GM18909 (cell line): ENCODE data around the gene FHOD3.

Experiments used
- ATAC-seq: cut with Tn5 transposase; IDR thresholded peaks from one replicate; pipeline ENCODE4 v1.9.1; 2021; ENCODE audit warnings: mild to moderate bottlenecking; ENCODE audit not compliant: unreplicated experiment, poor library complexity

Gene FHOD3

DNA sequence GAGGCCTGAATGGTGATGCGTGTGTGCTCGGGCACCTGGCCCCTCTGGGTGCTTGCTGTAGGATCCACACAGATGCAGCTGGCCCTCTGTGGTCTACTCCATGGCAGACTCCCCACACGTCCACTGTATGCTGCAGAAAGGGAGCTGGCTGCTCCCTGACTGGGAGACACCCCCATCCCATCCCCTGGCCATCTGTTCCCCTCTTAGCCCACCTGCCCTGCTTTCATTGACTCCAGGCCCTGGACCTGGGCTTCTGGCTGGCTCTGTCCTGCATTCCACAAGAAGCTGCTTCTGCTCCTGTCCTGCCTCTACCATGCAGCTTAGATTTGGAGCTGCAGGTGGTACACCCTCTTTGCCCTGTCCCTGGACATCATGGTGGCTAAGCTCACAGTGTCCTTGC lies 80.1 kb downstream of the FHOD3 start:
- no peak for ATAC-seq

DNA sequence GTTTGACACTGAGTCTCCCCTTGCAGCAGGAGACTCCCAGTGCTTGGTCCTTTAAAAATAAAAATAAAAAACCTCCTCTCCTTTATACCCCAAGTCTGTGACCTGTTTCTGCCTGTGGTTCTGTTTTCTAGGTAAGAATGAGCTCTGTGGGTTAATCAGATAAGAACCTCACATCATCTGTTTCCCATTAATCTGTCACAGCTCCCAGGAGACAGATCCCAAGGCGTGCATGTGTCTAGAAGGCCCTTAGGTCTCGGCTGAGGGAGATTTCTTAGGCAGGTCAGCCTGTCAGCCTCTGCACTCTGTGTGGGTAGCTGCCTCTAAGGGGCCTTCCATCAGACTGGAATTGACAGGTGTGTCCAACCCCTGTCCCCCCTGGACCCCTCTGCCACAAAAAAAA lies 80.7 kb downstream of the FHOD3 start:
- no peak for ATAC-seq

DNA sequence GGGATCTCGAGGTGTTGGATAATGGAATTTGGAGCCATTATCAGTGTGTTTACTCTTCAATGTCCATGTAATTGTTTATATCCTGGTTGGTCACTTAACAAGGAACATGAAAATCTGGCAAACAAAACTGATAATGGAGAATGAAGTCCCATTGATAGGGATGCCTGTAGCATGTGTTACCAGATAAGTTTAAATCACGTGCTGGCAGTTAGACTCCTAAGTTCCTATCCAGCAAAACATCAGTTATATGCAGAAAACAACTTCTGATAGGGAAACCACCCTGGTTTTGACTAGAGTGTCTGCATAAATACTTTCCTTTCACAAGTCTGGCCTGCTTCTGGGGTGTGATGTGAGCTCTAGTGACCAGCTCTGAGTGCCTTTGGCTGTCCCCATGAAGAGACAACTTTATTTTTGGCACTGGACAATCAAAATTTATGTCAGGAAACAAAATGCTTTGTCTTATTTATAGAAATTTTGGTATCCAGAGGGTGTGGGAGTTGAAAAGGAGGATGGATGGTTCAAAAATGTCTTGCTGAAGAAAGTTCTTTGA lies 82.0 kb downstream of the FHOD3 start:
- ATAC-seq, result no peak

DNA sequence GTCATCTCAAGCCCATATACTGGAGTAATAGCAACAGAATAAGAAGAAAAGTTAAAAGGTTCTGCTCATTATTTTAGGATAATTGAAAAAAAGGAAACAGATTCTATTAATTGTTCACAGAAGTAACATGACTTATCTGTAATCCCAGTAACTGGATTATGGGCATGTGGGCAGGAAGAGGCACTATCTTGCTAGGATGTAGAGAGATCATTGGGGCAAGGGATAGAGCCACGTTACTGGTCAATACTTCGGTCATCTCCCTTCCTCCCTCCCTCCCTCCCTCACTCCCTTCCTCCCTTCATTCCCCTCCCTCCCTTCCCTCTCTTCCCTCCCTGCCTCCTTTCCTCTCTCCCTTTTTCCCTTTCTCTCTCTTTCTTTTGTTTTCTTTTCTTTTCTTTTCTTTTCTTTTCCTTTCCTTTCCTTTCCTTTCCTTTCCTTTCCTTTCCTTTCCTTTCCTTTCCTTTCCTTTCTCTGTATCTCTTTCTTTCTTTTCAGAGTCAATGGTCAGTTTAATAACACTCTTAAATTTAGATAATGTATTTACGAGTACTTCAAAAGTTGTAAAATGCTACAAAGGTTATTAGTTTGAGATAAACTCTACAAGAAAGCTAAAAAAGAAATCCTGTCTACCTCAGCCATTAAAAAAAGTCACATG lies 82.8 kb downstream of the FHOD3 start:
- ATAC-seq, result no peak

DNA sequence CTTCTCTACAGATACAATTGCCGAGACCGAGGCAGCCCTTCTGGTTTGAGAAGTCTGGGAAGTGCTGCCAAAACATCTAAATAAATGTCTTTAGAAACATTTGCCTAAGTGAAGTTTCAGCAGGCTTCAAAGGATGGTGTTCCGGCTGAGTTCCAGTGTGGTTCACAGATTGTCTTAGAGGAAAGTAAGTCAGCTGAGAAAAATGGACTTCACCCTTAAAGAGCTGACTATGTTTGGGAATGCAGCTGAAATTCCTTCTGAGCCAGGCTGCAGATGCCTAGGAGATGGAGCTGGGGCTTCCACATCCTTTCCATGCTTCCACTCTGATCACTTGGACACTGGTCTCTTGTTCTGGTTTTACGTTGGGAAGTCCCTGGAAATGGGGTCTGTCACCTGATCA lies 83.6 kb downstream of the FHOD3 start:
- ATAC-seq, result no peak

DNA sequence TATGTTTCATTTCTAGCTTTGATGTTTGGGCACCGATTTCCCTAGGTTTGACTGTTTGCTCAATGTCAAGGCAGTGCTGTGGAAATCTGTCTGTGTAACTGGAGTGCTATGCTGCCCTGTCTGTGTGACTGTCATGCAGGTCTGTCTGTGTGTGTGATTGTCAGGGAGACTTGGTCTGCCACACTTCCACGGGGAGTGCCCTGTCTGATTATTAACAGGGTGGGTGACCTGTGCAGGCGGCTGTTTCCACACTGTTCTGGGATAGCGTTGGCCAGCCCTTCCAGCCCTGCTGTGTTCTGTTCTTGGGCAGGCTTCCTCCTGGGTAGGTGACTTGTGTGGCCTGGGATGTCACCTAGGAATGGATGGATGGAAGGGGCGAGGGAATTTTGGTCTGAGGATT lies 85.3 kb downstream of the FHOD3 start:
- ATAC-seq, result no peak

DNA sequence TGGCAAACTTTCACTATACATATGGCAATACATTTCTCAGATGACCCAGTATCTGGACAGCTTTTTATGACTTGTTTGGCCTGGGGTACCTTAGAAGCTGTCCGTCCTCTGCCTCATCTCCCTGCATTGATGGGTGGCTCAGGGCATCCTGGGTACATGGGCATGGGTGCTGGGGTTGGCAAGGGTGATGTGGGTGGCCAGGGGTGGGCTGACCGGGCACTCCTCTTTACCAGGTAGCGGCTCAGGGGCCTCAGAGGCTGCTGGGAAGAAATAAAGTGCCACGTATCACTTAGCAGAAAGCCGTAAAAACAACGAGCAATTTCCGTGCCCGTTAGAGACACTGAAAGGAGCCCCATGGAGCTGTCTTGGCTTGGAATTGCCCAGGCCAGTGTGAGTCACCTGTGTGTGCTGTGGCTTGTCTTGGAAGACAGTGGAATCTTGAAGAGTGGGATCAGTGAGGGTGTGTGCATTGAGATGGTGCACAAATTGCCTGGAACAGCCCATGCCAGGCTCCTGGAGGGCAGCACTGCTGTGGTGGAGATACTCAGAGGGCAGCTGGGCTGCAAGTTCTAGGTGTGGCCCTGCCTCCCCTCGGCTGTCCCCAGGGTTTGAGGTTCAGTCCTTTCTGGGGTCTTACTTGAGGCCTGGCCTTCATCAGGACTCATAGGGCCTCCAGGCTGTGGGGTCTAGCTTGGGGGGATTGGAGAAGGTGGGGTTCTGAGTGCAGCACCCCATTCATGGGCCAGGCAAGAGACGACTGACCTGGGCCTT lies 88.8 kb downstream of the FHOD3 start:
- no peak for ATAC-seq

DNA sequence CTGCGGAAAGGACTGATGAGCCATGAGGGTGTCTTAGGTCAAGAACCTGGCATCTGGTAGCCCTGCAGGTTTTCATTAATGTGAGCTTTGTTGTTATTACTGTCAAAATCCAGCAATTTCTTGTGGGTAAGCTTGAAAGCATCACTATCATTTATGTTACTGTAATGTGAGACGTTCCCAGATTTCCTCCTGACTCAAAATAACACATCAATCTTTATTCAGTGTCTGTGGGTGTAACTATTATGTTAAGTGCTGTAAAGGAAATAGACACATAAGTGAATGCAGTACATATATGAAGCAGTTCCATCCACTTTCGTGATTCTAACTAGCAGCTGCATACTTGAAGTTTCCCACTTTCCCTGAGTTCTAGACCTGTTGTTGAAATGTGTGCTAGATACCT lies 89.8 kb downstream of the FHOD3 start:
- no peak for ATAC-seq

DNA sequence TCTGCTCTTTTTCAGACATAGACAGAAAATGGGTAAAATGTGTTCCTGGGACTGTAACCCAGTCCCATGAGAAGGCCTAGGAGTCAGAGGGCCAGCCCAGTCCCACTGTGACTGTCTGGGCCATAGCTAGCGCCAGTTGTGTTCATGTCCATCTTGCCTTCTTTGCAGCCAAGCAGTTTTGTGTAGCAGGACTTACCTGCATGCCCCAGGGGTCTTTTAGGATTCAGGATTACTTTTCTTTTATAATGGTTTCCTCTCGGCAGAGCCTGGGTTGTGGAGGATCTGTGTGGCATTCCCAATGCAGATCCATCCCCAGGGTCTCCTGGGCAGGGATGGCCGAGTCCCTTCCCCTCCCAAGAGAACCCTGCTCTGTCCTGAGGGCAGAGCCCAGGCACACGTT lies 90.8 kb downstream of the FHOD3 start:
- no peak for ATAC-seq

DNA sequence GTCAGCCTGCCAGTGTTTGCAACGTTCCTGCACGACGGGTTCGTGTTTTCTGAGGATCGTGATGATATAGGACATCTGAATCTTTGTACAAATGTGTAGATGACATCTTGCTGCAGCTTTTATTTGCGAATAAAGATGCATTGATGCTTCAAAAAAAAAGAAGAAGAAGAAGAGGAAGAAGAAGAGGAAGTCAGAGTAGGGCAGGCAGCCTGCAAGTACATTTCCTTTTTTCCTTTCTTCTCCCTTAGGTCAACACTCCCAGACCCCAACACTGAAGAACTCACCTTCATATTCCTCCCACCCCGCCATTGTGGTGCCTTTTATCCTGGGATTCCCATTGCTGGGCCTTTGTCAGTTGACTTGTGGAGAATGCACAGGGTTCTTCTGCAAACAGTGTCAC lies 91.5 kb downstream of the FHOD3 start:
- ATAC-seq, result no peak

DNA sequence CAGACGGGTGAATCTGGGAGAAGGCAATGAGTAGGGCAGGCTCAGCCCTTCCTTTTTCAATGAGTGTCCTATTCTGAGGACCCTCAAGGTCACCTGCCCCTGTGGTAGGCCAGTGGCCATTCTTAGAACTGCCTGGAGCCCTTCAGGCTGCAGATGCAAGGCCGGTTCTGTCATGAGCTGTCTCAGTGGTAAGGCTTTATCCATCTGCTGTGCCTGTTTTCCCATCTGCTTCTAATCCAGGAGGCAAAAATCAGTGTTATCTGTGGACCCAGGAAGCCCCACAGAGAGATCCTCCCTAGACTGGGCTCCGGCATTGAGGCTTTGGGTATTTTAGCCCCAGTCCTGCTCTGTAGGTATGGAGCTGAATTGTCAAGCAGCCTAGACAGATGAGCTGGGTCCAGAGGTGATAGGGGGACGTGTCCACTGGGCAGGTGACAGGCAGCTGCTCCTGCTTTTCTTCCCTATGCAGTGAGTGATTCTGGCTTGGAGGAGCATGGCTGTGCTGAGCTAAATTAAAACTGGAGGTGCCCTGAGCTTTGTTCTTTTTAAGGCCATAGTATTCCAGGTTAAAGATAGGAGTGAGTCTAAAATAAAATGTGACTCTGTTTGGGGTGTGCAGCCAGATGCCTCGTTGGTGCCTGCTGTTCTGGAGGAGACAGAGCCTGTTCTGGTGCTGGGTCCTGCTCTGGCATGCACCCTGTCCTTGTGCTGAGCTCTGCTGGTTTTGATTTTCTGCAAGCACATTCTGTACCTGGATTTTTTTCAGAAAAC lies 92.5 kb downstream of the FHOD3 start:
- no peak for ATAC-seq

DNA sequence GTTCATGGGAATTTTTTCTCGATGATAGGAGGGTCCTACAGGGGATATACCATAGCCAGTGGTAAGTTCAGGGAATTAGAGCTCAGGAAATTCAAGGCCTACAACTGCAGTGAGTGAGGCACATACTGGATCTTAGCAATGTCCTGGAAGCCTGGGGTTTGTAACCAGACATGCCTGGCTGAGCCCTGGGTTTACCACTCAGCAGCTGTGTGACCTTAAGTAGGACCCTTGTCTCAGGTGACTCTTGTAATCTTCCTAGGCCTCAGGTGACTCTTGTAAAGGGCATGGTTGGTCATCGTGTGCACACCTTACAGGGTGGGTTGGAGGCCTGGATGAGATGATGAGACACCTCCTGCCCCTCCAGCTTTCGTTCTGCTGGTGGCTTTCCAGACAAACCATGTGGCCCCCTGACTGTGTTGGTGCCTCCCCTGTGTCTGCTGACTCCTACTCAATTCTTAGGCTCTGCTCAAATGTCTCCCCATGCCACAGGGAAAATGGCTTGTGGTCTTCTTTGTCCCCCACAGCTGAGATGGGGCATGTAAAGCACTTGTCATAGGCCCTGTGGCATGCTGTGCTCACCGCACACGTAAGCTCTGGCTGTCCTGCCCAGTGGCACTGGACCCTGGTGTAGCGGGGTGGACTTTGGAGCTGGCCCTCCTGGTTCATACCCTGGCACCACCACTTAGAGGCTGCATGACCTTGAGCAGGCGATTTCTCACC lies 94.1 kb downstream of the FHOD3 start:
- no peak for ATAC-seq

DNA sequence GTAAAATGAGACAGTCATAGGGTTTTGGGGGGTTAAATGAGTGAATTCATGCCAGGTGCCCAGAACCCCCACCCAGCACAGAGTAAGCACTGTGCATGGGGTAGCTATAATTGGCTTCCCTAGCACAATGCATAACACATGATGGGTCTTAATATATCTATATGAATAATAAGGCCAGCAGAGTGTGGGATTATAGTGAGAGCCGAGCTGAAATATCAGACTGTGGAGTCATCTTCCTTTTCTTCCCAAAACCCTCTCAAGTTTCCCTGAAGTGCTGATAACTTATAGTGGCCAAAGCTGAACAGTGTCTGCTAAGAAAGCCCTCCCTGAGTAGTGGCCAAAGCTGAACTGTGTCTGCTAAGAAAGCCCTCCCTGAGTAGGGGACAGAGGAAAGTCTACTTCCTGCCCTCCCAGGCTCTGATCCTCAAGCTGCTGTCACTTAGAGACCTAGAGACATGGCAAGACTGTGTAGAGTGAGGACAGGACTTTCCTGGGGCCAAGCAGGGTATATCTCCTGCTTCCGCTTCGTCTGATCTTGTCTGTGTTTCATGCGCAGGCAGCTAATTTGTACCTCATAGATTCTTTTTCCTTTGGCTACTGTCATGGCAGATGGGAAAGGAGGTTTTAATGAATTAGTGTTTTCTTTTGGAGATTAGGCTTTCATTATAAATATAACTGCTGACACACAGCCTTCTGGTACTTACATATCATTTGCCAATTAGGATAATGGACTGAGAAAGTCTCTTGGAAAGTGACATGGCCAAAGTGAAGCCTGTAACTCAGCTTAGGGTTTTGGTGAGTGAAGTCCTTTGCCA lies 94.9 kb downstream of the FHOD3 start:
- no peak for ATAC-seq

DNA sequence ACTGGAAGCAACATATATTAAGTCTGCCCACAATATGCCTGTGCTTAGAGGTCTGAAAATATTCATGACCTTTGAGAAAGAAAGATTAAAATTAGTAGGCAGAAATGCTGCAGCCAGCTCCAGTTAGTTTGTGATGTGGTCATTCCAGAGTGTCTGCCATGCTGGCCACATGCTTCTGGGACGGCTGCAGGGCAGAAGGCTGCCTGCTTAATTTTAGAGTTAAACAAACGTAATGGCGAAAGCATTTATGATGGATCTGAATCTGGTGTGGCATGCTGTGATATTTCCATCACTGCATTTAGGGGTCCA lies 95.4 kb downstream of the FHOD3 start:
- no peak for ATAC-seq

DNA sequence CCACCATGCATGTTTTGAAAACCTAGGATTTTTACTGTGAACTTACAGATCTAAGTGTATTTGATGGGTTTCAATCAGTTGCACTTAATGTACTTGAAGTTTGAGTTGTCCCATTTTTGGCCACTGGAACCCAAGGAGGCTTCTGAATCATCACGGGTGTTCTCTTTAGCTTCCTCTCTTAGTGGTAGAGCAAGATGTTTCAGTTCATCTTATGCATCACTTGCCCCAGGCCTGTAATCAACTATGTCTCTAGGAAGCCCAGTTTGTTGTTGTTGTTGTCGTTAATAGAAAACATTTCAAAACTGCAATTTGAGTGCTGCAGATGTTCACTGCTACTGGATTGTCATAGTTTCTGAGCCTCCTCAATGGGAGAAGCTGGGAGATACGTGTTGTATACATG lies 97.0 kb downstream of the FHOD3 start:
- ATAC-seq, result no peak

DNA sequence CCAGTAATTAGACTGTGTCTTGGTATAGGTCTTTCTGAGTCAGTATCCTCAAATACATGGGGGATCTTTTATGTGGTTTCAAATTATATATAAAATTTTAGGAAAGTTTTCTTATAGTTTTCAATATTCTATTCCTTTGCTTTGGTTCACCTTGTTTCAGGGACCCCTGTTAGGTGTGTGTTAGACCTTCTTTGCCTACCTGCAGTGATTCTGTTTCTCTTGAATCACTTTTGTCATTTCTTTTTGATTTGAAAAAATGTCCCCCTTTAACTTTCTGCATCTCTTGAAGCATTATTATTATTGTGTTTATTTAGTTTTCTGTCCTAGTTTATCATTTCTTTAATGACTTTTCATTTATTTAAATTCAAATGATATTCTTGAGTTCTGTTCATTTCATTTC lies 98.7 kb downstream of the FHOD3 start:
- ATAC-seq, result no peak

DNA sequence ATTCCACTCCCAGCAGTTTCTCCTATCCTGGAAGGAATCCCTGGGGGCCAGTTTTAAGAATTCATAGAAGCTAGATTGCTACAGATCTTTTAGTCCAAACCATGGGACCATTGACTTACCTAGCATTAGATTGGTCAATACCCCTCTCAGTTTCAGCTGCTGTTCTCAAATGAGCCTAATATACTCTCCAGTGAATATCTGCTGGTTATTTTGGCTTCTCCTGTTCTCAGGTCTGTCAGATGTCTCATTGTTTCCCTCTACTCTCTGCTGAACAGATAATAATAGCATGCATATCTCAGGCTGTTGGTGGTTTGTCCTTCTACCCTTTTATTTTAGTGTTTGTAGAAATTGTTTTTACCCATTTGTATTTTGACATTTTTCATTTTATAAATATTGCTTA lies 99.5 kb downstream of the FHOD3 start:
- no peak for ATAC-seq

DNA sequence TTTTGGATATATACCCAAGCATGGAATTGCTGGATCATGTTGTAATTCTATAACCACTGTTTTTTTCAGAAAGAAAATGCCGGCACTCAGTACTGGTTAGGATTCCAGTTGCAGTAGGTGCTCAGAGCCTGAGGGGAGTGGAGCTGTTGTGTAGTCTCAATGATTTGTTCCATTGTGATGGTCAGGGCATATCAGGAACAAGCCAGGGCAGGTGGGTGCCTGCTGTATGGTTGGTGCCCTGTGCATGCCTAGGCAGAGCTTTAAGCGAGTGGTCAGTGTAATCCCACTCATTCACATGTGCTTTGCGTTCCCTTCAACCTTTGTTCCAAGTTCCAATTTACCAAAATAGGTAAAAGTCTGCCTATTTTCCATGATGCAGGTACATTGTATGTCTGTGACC lies 100.9 kb downstream of the FHOD3 start:
- ATAC-seq, result no peak

DNA sequence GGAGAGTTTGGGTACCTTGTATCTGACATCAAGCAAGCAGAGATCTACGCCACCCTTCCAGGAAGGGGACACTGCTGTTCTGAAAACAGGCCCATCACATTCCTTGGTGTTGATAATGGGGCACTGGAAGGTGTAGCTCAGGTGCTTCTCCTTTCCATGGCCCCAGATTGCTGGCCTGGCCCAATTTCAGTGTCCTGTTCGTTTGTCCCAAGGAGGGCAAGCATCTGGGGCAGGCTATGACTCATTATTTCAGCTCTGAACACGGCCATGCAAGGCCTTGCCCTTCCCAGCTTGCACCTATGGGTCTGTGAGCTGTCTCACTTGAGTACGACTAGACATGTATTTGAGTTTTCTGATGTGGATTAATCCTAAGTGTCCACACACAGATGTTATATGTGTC lies 101.5 kb downstream of the FHOD3 start:
- ATAC-seq, result no peak

DNA sequence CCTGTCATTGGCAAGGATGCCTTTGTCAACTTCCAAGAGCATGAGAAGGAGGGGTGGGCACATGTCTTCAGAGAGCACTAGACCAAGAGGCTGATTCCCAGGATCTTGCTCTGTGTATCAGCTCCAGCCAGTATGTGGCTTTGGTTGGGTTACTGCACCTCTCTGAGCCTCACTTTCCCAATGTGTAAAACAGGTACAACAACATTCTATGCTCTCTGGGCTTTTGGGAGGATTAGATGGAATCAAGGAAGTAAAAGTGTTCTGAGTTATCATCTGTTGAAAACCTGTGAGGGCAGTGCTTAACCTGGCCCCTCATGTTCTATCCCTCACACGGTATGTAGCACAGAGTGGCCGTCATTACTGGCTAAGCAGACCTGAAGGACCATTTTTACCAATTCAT lies 103.9 kb downstream of the FHOD3 start:
- no peak for ATAC-seq
